Hematopoietic multipotent progenitor cell treated with erythropoietin and hydrocortisone succinate and interleukin-3 and kit ligand, for 17 days (in vitro differentiated cells): ENCODE results near the gene OMG.
"Not testable (repeated sequence)": the region's sequence is repeated elsewhere in the genome, so short reads cannot be mapped to it uniquely, and the experiment has no call there.

ENCODE experiments used
- DNase-seq: peaks from one replicate; pipeline ENCODE4 v3.0.0-alpha.2; 2015; ENCODE audit warnings: low spot score

Gene OMG

GRCh38 chr17:31308372-31309334, 11.6 kb upstream of the OMG start:
- DNase-seq, result no peak

- DNase-seq, result no peak
Observed at GRCh38 chr17:31307640-31308039, 10.6 kb upstream of the OMG start.

GRCh38 chr17:31299624-31300023, 2.6 kb upstream of the OMG start:
- DNase-seq, result no peak

GRCh38 chr17:31296142-31296541, 897 bp downstream of the OMG start:
- DNase-seq, result no peak

- no peak for DNase-seq
Observed at GRCh38 chr17:31295489-31295871, 1.6 kb downstream of the OMG start.

GRCh38 chr17:31294820-31295488, 2.1 kb downstream of the OMG start:
- DNase-seq, result no peak

- no peak for DNase-seq
Observed at GRCh38 chr17:31294231-31294630, 2.8 kb downstream of the OMG start.

- no peak for DNase-seq
Observed at GRCh38 chr17:31293581-31293980, 3.5 kb downstream of the OMG start.

GRCh38 chr17:31291820-31292219, 5.2 kb downstream of the OMG start:
- no peak for DNase-seq

- DNase-seq, result no peak
Observed at GRCh38 chr17:31289790-31290189, 7.2 kb downstream of the OMG start.

GRCh38 chr17:31287932-31288331, 9.1 kb downstream of the OMG start:
- not testable (repeated sequence) for DNase-seq

GRCh38 chr17:31286587-31286986, 10.5 kb downstream of the OMG start:
- no peak for DNase-seq

- no peak for DNase-seq
Observed at GRCh38 chr17:31283841-31284240, 13.2 kb downstream of the OMG start.

- DNase-seq, result no peak
Observed at GRCh38 chr17:31281061-31281460, 16.0 kb downstream of the OMG start.

- DNase-seq, result no peak
Observed at GRCh38 chr17:31279401-31279800, 17.6 kb downstream of the OMG start.

GRCh38 chr17:31275116-31275515, 21.9 kb downstream of the OMG start:
- DNase-seq, result no peak

GRCh38 chr17:31274252-31274651, 22.8 kb downstream of the OMG start:
- DNase-seq, result no peak

- DNase-seq, result no peak
Observed at GRCh38 chr17:31273516-31273915, 23.5 kb downstream of the OMG start.

- no peak for DNase-seq
Observed at GRCh38 chr17:31272803-31273202, 24.2 kb downstream of the OMG start.

GRCh38 chr17:31272236-31272635, 24.8 kb downstream of the OMG start:
- DNase-seq, result no peak

GRCh38 chr17:31269578-31269983, 27.5 kb downstream of the OMG start:
- DNase-seq, result no peak

GRCh38 chr17:31269036-31269577, 27.9 kb downstream of the OMG start:
- no peak for DNase-seq

- no peak for DNase-seq
Observed at GRCh38 chr17:31266042-31266441, 31.0 kb downstream of the OMG start.
